ENCODE measurements around the gene MYO5A.

MYO5A gene

GRCh38 chr15:52278135-52278534 lies 250.5 kb downstream of the MYO5A start:
- no peak for DNase-seq (ENCODE audit: insufficient read length, low spot score)
- FAIRE-seq = no peak

- FAIRE-seq (no peak), DNase-seq (ENCODE audit: insufficient read length, low spot score) (no peak)
These were observed 251.1 kb downstream of the MYO5A start for GRCh38 chr15:52277575-52277974.

- FAIRE-seq = no peak
- DNase-seq (ENCODE audit: insufficient read length, low spot score) = no peak
These were observed 252.4 kb downstream of the MYO5A start for GRCh38 chr15:52276256-52276770.

- no peak for DNase-seq (ENCODE audit: insufficient read length, low spot score)
- FAIRE-seq = no peak
These were observed 265.0 kb downstream of the MYO5A start for GRCh38 chr15:52263563-52264282.

GRCh38 chr15:52262364-52262763 lies 266.3 kb downstream of the MYO5A start:
- no peak for FAIRE-seq
- peak; percentile 23 for DNase-seq (ENCODE audit: insufficient read length, low spot score)

GRCh38 chr15:52261498-52262242 lies 267.0 kb downstream of the MYO5A start:
- peak; percentile 79 for DNase-seq (ENCODE audit: insufficient read length, low spot score)
- peak; percentile 100 for FAIRE-seq

- FAIRE-seq = no peak
- DNase-seq (ENCODE audit: insufficient read length, low spot score) = no peak
These were observed 267.7 kb downstream of the MYO5A start for GRCh38 chr15:52261026-52261425.

GRCh38 chr15:52259503-52259902 lies 269.2 kb downstream of the MYO5A start:
- FAIRE-seq (no peak), DNase-seq (ENCODE audit: insufficient read length, low spot score) (no peak)

- FAIRE-seq (no peak), DNase-seq (ENCODE audit: insufficient read length, low spot score) (no peak)
These were observed 270.2 kb downstream of the MYO5A start for GRCh38 chr15:52258461-52258860.

- DNase-seq (ENCODE audit: insufficient read length, low spot score) (no peak), FAIRE-seq (no peak)
These were observed 271.0 kb downstream of the MYO5A start for GRCh38 chr15:52257734-52258062.
